Measurements from ENCODE around the gene TRAM2. TPM values are rescaled to one million over a fixed set of nuclear protein-coding genes. Genes with fewer than 3 reads are reported as not detected.

TRAM2 gene
- total RNA-seq, 1 donor from 2014 or later: 3.5 TPM

DNA sequence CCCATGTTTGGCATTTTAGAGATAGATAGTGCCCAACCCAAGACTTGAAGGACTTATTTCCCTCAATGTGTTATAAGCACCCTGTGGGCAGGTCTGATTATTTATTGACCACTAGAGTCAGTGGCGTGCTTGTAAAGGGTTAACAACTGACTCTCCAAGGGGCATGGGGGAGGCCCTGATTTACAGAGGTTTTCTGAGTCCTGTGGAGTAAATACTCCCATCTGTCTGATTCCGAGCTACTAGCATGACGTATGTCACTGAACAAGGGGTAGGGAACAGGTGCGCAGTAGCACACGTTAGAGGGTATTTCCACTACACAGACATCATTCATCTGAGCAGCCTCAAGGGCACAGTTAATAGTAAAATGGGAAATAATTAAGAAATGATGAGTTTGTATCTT is 17.4 kb upstream of the TRAM2 start:
- no peak for ATAC-seq

DNA sequence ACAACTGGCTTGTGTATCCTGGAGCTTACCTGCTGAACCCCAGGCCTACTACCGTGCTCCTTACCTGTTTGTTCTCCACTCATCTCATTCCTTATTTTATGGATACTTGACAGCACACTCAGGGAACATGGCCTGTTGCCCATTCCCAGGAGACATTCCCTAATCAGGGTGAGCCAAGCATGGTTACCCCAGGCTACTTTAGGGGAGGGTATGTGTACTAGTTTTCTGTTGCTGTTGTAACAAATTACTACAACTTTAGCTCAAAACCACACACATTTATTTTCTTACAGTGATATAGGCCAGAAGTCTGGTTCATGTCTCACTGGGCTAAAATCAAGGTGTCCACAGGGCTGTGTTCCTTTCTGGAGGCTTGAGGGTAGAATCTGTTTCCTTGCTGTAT is 15.0 kb upstream of the TRAM2 start:
- no peak for ATAC-seq

DNA sequence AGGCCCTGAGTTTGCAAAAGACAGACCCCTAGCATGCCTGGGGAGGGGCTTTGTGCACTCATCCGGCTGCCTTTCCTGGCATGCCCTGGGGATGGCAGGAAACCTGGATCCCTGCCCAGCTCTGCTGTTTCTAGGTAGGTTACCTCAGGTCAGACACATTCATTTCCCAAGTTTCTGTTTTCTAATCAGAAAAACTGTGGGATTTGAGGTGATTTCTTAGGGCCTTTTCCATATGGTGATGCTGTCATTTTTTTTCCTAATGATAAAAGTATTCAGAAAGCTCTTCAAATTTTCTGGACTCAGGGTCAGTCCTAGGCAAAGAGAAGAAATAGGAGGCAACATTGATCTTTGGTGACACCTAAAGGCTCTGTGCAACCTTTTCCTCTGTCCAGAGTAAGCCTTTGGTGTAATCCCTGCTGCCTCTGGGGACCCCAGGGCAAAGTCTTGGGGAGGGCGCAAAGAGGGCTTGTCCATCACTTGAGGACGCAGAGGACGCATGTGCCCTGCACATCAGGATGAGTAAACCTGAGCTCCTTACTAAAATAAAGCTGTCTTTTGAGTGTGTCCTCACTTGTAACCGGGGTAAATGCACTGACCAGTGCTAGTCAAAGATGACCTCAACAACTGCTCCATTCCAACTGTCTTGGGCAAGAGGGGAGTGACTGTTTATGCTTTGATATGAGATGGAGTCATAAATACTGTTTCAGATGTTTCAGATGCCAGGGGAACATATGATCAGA is 13.5 kb upstream of the TRAM2 start:
- no peak for ATAC-seq

DNA sequence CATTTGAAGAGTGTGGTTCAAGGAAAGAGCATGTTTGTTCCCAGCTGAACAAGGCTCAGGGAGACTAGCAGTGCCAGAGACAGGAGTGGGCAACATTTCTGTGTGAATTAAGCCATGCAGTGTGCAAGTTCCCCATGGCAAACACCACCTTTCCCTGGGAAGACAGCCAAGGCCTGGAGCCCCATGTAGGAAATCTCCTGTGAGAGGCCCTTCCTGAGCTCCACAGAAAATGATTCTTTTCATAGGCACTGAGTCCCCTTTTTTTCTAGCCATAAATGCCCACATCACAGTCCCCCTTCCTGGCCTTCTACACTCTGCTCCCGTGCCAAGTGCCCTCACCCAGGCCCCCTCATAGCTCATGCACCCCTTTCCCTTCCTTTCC is 11.8 kb upstream of the TRAM2 start:
- ATAC-seq: no peak

DNA sequence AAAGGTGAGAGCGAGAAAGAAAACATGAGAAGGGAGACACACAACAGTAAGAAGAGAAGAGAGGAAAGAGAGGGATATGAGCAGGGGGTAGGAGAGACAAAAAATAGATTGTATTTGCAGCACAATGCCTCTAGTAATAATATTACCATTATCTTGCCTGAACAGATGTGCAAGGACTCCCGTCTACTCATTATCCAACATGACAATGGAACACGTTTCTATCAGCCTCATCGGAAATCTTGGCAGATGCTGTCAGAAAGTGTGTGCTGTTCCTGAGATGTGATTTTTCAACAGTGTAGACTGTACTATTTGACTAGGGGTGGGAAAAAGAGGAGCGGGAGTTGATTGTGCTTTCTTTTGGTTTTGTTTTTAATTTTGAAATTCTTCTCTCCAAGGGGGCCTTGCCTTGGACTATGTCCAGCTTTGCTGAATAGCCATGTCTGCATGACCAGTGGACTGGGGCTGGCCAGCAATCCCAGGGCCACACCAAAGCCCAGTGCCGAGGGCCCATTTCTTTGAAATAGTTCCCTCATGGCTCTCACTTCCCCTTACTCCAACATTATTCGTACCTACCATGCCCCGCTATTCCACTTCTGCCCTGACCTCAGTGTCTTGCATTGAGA is 11.3 kb upstream of the TRAM2 start:
- no peak for ATAC-seq

DNA sequence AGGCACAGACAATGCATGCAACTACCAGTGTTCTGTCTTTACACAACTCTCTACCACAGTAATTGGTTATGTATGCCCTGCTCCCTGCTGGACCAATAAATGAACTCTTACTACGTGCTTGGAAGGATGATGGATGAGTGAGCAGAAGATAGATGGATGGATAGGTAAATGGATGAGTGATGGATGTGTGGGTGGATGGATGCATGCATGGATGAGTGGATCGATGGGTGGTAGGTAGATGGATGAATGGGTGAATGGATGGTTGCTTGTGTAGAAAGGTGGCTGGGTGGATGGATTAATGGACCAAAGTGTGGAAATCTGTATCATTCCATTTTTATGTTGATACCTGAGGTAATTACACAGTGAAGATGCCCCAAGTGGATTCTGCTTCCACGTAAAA is 10.1 kb upstream of the TRAM2 start:
- ATAC-seq: no peak

DNA sequence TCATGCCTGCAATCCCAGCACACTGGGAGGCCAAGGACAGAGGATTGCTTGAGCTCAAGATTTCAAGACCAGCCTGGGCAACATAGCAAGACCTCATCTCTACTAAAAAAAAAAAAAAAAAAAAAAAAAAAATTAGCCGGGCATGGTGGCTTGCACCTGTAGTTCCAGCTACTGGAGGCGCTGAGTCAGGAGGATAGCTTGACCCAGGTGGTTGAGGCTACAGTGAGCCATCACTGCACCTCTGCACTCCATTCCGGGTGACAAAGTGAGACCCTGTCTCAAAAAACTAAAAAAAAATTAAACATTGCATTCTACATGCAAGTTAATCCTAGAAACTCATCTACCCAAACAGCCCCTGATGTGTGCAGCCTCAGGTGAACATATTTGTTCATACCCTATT is 7.3 kb upstream of the TRAM2 start:
- ATAC-seq: no peak

DNA sequence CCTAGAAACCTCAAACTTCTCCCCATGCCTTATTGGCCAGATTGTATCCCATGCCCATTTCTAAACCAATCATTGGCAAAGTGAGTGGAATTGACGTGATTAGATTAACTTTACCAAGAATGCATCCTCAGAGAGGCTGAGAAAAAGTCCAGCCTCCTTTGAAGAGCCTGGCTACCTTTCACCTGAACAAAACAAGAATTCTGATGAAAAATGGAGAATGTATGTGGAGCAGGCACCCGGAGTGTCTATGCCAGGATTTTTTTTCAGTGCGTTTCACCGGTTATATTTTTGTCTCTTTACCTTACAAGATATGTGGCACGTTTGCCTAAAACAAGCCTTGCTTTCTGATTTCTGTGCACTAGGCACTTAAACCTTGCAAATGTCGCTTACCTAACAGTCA is 6.1 kb upstream of the TRAM2 start:
- ATAC-seq: no peak

DNA sequence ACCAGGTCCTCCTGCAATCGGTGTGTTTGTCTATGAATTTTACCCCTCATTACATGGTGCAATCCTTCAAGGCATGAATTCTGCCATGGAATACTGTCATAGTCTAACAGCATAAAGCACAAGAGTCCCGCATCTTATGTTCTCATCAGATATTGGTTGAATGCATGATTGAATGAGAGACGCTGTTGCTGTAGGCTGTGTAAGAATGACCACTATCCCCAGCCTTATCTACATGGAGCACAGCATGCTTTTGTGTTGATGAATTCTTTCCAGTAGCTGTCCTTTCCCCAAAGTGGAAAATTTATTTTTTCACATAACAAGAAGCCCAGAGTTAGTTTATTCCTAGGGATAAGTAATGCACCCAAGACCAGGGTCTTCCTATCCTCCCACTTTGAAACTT is 5.6 kb upstream of the TRAM2 start:
- ATAC-seq: no peak

DNA sequence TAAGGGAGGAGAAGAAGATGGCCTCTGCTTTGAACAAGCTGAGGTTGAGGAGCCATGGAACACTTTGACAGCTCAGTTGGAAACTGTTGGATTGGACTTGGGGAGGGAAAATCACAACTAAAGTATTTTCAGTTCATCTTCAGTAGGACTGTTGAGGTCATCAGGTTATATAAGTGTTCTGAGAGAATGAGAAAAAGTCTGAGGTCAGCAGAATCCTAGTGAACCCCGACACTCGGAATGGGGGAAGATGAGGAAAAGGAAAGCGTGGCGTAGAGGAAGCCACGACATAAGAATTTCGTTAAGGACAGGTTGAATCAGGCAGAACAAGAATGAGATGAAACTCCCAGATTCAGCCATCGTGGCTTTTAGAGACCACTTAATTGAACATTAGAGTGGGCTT is 4.0 kb upstream of the TRAM2 start:
- ATAC-seq: no peak

DNA sequence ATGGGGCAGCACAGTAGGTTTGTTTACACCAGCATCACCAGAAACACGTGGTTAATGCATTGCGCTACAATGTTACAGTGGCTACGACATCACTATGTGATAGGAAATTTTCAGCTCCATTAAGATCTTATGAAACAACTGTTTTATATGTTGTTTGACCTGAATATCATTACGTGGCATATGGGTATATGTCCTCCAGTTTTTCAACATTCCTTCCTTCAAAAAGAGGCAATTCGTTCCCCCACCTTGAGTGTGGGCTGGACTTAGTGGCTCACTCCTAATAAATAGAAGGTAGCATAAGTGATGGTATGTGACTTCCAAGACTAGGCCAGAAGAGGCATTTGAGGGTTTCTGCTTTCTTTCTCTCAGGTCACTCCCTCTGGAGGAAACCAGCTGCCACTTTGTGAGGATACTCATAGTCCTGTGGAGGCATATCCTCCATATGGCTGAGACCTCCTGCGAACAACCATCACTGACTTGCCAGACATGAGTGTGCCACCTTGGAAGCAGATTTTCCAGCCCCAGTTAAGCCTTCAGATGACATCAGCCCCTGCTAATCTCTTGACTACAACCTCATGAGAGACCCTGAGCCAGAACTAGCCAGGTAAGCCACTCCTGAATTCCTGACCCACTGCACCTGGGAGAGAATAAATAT is 2.3 kb upstream of the TRAM2 start:
- no peak for ATAC-seq

DNA sequence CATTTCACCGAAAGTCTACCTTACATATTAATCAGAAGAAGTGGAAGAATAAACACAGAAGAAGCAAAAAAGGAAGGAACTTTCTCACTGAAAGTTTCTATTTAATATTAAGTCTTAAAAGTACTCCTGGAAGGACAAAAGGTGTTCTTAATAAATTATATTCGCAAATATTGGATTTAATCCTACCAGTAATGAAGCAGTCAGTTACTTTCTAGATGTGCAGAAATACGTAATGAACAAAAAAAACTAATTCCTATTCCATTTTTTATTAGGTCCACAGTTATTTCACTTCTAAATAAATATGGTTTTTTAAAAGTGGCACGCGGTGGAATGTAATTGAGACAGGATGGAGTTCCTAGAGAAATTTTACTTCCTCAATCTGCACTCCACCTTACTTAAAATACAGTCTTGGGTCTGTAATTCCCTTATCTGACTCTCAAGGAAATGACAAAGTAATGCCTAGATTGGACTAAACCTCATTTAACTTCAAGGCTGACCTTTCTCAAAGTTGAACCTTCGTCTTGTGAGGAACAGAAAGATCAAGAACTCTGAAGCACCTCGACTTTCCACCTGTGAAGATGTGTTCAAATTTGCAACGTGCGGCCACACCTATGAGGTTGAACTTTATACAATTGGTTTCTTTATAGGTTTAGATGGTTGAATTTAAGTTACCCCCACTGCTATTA is 1.1 kb upstream of the TRAM2 start:
- ATAC-seq: no peak

DNA sequence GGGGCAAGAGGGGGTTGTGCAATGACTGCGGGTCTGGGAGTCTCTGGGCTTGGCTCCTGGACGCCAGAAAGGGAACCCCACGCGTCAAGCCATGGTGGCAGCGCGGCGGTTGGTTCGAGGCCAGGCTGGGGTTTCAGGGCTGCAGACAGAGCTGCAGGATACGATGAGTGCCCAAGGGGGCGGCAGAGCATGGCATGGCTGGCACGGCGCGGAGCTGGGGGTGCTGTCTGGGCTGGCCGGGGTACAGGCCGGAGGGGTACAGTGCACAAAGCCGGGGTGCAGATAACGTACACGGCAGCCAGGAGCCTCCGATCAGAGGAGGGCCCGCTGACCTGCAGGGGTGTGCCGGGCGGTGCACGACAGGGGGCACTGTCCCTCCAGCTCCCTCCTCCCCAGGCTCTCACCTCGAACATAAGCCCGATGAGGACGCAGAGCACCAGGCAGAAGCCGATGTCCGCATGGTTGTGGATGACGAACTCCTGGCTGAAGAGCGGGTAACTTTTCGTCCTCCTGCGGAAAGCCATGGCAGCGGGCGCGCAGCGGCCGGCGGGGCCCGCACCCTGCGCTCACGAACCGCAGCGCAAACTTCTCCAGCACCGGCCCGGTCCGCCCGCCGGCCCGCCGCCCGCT is 353 bp downstream of the TRAM2 start:
- ATAC-seq: peak; percentile 74

DNA sequence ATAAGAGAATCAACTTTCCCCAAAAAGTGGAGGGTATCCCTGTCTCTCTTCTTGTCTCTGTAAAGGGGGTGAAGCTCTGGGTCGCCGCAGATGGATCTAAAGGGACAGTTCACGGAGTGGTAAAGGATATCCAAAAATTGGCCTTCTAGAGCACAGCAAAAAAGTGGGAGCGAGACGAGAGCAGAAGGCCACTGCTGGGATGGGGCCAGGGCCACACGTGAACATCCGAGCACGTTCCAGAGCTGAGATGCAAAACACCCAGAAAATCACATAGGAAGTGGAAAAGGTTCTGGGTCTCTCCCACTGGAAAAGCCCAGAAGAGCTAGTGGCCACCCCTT is 837 bp downstream of the TRAM2 start:
- no peak for ATAC-seq

DNA sequence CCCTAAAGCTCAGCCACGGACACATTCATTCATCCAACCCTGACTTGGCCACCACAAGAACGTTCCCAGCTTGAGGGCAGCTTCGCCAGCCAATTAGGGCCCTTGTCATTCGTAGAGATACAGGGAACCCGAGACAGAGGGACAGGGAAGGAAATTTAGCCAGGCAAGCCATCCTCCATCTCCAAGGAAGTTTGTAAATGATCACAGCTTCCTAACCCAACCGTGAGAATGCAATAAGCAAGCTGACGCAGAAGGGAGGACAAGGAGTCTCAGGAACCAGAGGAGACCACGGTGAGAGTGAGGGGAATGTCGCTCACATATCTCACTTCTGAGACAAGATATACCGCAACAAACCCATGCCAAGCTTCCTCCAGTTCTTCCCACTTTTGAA is 1.4 kb downstream of the TRAM2 start:
- no peak for ATAC-seq

DNA sequence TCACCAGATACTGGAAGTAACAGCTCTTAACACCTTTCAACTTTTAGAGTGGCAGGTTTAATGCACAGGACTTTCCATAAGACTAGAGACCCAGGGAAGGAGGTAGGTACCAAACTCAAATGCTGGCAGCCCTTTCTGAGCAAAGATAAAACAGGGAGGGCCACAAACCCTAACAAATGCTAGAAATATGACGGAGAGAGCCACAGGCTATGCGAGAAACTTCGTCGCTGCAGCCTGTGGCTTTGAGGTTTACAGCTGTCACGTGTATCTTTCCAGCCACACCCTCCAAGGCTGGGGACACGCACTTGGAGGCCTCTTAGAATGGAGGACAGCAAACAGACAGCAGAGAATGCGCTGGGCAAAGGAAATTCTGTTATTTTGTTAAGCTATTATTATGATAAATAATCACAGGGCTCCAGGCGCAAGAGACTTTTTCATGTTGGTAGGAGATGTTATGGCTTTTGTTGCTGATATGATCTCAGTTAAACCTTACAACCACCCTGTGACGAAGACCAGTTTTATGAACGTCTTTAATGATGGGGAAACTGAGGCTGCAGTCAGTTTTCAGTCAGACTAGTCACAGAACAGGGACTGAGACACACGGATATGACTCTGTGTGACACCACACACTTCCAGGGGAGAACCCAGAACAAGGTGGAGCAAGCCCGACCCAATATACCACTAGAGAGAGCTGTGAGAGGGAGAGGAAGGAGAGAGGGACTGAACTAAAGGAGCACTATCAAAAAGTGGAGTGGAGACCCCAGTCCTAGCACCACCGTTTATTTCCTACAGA is 2.0 kb downstream of the TRAM2 start:
- no peak for ATAC-seq

DNA sequence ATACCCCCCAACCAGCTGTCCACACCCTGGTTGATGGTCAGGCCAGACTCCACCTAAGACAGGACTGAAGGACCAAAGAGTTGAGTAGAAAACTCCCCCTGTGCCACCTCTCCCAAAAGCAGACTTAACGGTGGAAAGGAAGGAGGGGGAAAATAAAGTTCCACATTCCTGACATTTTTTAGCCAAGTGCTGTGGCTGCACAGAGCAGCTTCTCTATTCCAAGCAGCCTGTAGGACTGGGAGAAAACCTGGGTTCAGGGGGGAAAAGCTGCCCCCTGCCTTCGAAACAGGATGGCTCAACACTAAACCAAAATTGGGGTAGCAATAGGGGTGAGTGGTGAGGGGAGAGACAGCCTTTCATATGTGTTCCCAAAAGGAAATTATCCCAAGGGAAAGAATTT is 3.6 kb downstream of the TRAM2 start:
- no peak for ATAC-seq

DNA sequence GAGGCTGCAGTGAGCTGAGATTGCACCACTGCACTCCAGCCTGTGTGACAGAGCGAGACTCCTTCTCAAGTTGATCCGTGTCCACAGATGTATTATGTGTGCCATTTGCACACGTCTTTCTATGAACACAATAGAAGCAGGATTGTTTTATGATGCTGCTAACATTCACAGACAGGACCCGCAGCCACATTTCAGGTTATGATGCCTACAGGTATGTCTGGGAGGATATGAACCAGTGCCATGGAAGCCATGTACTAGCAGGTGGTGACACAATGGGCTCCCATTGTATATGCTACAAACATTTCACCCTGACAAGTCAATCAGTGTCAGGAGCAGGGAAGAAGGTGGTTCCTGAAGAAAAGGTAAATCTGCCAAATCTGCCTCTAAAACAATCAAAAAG is 4.3 kb downstream of the TRAM2 start:
- no peak for ATAC-seq

DNA sequence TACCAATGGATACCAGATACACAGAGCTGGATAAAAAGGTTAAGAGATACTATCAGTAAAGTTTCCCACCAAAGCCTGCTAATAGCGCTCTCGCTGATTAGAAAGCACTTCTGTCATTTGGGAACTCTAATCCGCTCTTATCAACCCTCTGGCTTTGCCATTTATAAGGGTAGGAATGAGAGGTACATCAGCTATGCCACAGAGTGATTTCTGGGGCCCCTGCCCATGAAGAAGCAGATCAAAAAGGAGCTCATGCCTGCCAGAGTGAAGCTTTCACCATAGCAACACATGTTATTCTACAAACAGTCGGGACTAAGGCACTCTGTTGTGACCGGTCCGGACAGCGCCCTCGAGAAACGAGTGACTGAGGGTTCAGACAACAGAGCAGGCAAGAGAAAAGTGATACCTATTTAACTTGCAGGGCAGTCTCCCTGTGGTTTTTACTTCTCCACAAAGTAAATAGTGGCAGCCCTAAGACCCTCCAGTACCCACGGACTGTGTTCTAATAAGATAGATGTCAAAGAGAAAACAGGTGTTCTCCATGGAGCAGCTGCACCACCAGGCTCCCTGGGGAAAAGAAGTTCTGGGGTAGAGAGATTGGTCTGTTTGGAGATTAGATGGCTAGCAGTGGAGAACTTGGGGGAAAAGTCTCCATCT is 5.6 kb downstream of the TRAM2 start:
- no peak for ATAC-seq

DNA sequence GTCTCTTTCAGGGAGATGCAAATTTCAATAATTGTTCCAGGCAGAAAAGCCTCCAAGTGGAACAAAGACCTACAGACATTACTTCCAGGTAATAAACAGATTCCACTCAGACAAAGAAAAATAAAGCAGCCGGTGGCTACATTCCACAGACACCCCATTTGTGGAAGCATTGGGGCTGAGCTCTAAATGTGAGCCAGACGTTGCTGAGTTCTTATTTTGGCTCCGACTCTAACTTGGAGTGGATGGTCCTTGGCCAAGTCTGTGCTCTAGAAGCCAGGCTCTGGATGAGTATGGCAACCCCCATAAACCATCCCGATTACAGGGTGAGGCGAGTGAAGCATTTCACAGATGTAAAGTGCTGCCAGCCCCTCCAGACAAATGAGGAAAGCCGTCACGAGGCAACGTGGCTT is 6.6 kb downstream of the TRAM2 start:
- ATAC-seq: no peak

DNA sequence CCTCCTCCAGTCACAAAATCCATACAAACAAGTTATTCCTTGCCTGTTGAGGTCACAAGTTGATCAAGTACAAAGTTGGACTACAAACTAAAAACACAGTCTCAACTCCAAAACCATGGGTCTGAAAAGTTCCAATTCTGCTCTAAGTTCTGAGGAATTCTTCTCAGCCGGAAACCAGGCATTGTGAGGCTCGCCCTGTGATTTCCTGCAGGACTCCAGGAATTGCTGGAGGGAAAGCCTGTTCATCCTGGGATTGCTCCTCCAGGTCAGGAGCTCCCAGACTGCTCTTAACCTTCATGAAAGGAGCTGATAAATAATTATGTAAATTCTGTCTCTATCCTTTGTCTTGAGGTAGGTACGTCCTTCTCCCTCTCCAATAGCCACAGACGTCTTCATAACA is 8.5 kb downstream of the TRAM2 start:
- ATAC-seq: no peak

DNA sequence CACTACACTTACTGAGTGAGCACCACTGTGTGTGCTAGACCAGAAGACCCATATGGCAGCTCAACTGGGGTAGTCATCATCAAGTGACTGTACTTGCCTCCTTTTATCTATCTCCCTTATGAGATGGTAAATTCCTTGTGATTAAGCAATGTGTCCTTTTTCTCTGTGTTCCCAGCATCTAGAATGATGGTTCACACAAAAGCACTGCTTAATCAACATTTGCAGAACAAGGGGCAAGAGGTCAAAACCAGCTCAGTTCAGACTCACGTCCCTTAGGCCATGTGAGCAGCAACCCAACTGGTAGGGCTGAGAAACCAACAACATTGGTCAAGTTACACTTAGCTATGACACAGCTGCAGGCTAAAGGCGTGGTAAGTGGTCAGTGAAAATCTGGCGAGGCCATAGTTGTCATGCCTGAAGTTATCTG is 10.0 kb downstream of the TRAM2 start:
- ATAC-seq: peak; percentile 56

All from esophagus mucosa (tissue), 1 donor.